Suprapubic skin (tissue), 4 donors: ENCODE data around the gene DCBLD1. TPM values are rescaled to one million over a fixed set of nuclear protein-coding genes. Genes with fewer than 3 reads are reported as not detected.

Experiments used
- DNase-seq, 2 donors: peaks; one replicate each; pipeline ENCODE4 v3.0.0-alpha.2; 2019; ENCODE audit warnings: low spot score in 2 of 2
- H3K27ac ChIP-seq: fragments of 200-600 bp; sonication (generic); one replicate; pipeline ENCODE4 v1.5.1; 2019
- H3K27me3 ChIP-seq: fragments of 200-600 bp; sonication (generic); one replicate; pipeline ENCODE4 v1.5.1; 2019
- H3K36me3 ChIP-seq: fragments of 200-600 bp; sonication (generic); one replicate; pipeline ENCODE4 v1.5.1; 2019
- H3K4me1 ChIP-seq: fragments of 200-600 bp; sonication (generic); one replicate; pipeline ENCODE4 v1.5.1; 2019
- H3K4me3 ChIP-seq: fragments of 200-600 bp; sonication (generic); one replicate; pipeline ENCODE4 v1.5.1; 2019; ENCODE audit warnings: mild to moderate bottlenecking
- H3K9me3 ChIP-seq: fragments of 200-600 bp; sonication (generic); one replicate; pipeline ENCODE4 v1.5.1; 2019
- EP300 ChIP-seq: sonication (generic); formaldehyde crosslinking; IDR thresholded peaks from one replicate; pipeline ENCODE4 v1.6.1; 2017; ENCODE audit warnings: antibody characterized with exemption
- POLR2A ChIP-seq, 2 donors: fragments of 450-650 bp; IDR thresholded peaks; one replicate each; pipeline ENCODE4 v1.6.1; 2017; ENCODE audit warnings: antibody characterized with exemption in 2 of 2, mild to moderate bottlenecking in 2 of 2, moderate library complexity in 2 of 2
- POLR2AphosphoS5 ChIP-seq, 3 donors: sonication (generic); formaldehyde crosslinking; IDR thresholded peaks; one replicate each; pipeline ENCODE4 v1.6.1; 2017; ENCODE audit warnings: antibody characterized with exemption in 3 of 3
- WGBS: methylation state at CpG from one replicate; pipeline ENCODE4 v1.1.5; 2018; 5-methylcytosine and 5-hydroxymethylcytosine counted together
- total RNA-seq, 4 donors: library from RNA; depleted of rRNA; stranded (reverse); fragments of >200 nt; gene quantifications; one replicate each; pipeline ENCODE4 v1.1.0, GENCODE V29; 2016
- TF ChIP-seq, protein P1 (sequence below), 2 donors: fragments of 200-600 bp in 1 of 2; fragments of 450-650 bp in 1 of 2; sonication (generic) in 1 of 2; IDR thresholded peaks; one replicate each; pipeline ENCODE4 v1.5.1; 2016 to 2019; ENCODE audit warnings: antibody characterized with exemption in 2 of 2, mild to moderate bottlenecking in 1 of 2, moderate library complexity in 1 of 2

DCBLD1 gene
- total RNA-seq, 4 donors from 2014 or later = 3.6 to 15.7 (median 4.9) TPM

DNA sequence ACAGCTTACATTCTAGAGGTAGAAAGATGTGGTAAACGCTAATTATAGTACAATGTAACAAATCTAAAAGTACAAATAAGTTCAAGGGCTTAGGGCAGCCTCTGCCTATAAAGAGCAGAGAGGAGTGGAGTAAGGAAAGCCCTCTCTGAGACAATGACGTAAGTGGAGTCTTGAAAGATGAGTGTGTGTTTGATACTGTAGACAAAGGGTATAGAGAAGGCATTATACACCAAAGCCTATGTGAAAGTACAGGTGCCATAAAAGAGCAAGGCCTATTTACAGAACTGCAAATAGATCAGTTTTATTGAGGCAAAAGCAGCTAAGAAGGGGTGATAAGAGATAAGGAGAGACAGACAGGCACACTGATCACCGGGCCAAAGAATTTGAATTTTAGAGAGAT, 108.9 kb downstream of the DCBLD1 start:
- Histone ChIP-seq H3K36me3 (peaks cover 5% of the 10 kb centered on the region), H3K4me3 (no peak overlapping the region), H3K4me1 (no peaks in the 10 kb centered on the region), H3K27ac (no peak overlapping the region), H3K9me3 (no peaks in the 10 kb centered on the region), H3K27me3 (no peaks in the 10 kb centered on the region)
- 89% methylated on average over 3 of the region's 3 CpGs for WGBS
- no peak for DNase-seq
- no peak for TF ChIP-seq EP300
- TF ChIP-seq, protein P1, sequence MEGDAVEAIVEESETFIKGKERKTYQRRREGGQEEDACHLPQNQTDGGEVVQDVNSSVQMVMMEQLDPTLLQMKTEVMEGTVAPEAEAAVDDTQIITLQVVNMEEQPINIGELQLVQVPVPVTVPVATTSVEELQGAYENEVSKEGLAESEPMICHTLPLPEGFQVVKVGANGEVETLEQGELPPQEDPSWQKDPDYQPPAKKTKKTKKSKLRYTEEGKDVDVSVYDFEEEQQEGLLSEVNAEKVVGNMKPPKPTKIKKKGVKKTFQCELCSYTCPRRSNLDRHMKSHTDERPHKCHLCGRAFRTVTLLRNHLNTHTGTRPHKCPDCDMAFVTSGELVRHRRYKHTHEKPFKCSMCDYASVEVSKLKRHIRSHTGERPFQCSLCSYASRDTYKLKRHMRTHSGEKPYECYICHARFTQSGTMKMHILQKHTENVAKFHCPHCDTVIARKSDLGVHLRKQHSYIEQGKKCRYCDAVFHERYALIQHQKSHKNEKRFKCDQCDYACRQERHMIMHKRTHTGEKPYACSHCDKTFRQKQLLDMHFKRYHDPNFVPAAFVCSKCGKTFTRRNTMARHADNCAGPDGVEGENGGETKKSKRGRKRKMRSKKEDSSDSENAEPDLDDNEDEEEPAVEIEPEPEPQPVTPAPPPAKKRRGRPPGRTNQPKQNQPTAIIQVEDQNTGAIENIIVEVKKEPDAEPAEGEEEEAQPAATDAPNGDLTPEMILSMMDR (IDR thresholded peaks at IDR 0.05) = no peak

- H3K4me3 ChIP-seq = no peak overlapping the region
- H3K27me3 ChIP-seq = no peaks in the 10 kb centered on the region
- H3K27ac ChIP-seq = no peak overlapping the region
- WGBS = 87% methylated on average over 3 of the region's 3 CpGs
- no peaks in the 10 kb centered on the region for H3K4me1 ChIP-seq
- H3K9me3 ChIP-seq = no peaks in the 10 kb centered on the region
- peaks cover 5% of the 10 kb centered on the region for H3K36me3 ChIP-seq
- DNase-seq = no peak
- no peak for TF ChIP-seq POLR2AphosphoS5 (IDR thresholded peaks at IDR 0.05)
- TF ChIP-seq EP300 = no peak
- no peak for TF ChIP-seq POLR2A (IDR thresholded peaks at IDR 0.05)
- TF ChIP-seq, protein P1 (IDR thresholded peaks at IDR 0.05) = no peak
Observed at GRCh38 chr6:117592983-117593759, 110.7 kb downstream of the DCBLD1 start.

- no peaks in the 10 kb centered on the region for H3K9me3 ChIP-seq
- H3K36me3 ChIP-seq = no peaks in the 10 kb centered on the region
Observed at GRCh38 chr6:117595099-117595923, 112.8 kb downstream of the DCBLD1 start.

DNA sequence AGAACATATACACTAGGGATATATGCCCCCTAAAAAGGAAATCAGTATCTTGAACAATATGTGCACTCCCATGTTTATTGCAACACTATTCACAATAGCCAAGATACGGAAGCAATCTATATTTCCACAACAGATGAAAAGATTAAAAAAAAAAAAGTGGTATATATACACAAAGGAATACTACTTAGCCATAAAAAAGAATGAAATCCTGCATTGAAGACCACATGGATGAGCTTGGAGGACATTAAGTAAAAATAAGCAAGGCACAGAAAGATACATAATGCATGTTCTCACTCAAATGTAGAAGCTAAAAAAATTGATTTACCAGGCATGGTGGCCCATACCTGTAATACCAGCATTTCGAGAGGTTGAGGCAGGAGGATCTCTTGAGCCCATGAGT, 115.3 kb downstream of the DCBLD1 start:
- no peaks in the 10 kb centered on the region for H3K9me3 ChIP-seq
- no peaks in the 10 kb centered on the region for H3K36me3 ChIP-seq
- 88% methylated on average over 2 of the region's 2 CpGs for WGBS
- H3K4me3 ChIP-seq = no peak overlapping the region
- TF ChIP-seq EP300 = no peak
- no peak for TF ChIP-seq POLR2A (IDR thresholded peaks at IDR 0.05)
- TF ChIP-seq POLR2AphosphoS5 (IDR thresholded peaks at IDR 0.05) = no peak
- TF ChIP-seq, protein P1 (IDR thresholded peaks at IDR 0.05) = no peak
- H3K4me1 ChIP-seq = peaks cover 30% of the 10 kb centered on the region
- H3K27ac ChIP-seq = no peak overlapping the region
- H3K27me3 ChIP-seq = no peaks in the 10 kb centered on the region
- DNase-seq = no peak

More at GRCh38 chr6:117595099-117595923, 112.8 kb downstream of the DCBLD1 start:
- TF ChIP-seq, protein P1 (IDR thresholded peaks at IDR 0.05) = no peak
- TF ChIP-seq POLR2AphosphoS5 (IDR thresholded peaks at IDR 0.05) (no peak), EP300 (no peak), POLR2A (IDR thresholded peaks at IDR 0.05) (no peak)
- no peak for DNase-seq
- 98% methylated on average over 2 of the region's 2 CpGs for WGBS
- Histone ChIP-seq H3K4me1 (peaks cover 17% of the 10 kb centered on the region), H3K27me3 (no peaks in the 10 kb centered on the region), H3K4me3 (no peak overlapping the region), H3K27ac (no peak overlapping the region)

Other genes starting within 250 kb of the DCBLD1 start
- gene VGLL2, start 217.1 kb upstream of the DCBLD1 start, total RNA-seq = not detected
- gene ROS1, start 56.7 kb upstream of the DCBLD1 start, total RNA-seq = 1 to 10 TPM in 1 of 4 donors, under 1 TPM in 3; 0.49 to 2.8 (median 0.69) TPM
- 10 to 100 TPM; 15.5 to 21.9 (median 20.0) TPM for gene GOPC, start 119.8 kb downstream of the DCBLD1 start, total RNA-seq
- 10 to 100 TPM; 13.5 to 17.9 (median 15.2) TPM for gene NUS1, start 192.8 kb downstream of the DCBLD1 start, total RNA-seq